Endothelial cell of umbilical vein (primary cell): ENCODE results near the gene GNG3. TPM values are rescaled to one million over a fixed set of nuclear protein-coding genes. Genes with fewer than 3 reads are reported as not detected.

Experiments used
- BruUV-seq: library from RNA; stranded (reverse); fragments of 400-500 nt; replicated peaks from 2 replicates; lab custom pipeline; 2021; lab: Mats Ljungman, UMichigan
- CTCF ChIA-PET: fragments of 300-600, 350-600 bp; sonication (Branson Sonifier 250); formaldehyde crosslinking; loops from one replicate; lab custom pipeline; 2021; ENCODE audit warnings: antibody characterized with exemption, inconsistent platforms; lab: Charles Lee
- POLR2A ChIA-PET: fragments of 300-600, 350-600 bp; sonication (Branson Sonifier 250); formaldehyde crosslinking; loops from one replicate; lab custom pipeline; 2021; ENCODE audit warnings: antibody characterized with exemption, inconsistent platforms; lab: Charles Lee
- DNase-seq: peaks from one replicate; pipeline ENCODE4 v3.0.0-alpha.2; 2011; ENCODE audit warnings: low read depth, low spot score
- FAIRE-seq: peaks from 2 replicates; lab custom pipeline; 2011; peaks lifted over from hg19 to GRCh38; lab: Jason Lieb, UNC
- H2AFZ ChIP-seq: 2 replicates; pipeline ENCODE4 v1.6.0; 2012; ENCODE audit warnings: low read depth, low read length, control low read depth, inconsistent platforms
- H3K27ac ChIP-seq: 2 replicates; pipeline ENCODE4 v1.5.1; 2011; ENCODE audit warnings: low read depth, mild to moderate bottlenecking, control low read depth, low read length, moderate library complexity; ENCODE audit not compliant: insufficient read depth
- H3K27me3 ChIP-seq, 2 experiments: 2 replicates each; pipeline versions ENCODE4 v1.6.0 to v1.6.1; 2011; ENCODE audit warnings: low read length in 2 of 2, mixed read lengths in 1 of 2; ENCODE audit not compliant: control insufficient read depth in 2 of 2, insufficient read depth in 2 of 2
- H3K36me3 ChIP-seq, 2 experiments: 2 replicates in 1 of 2; 3 replicates in 1 of 2; pipeline ENCODE4 v1.5.1; 2011; ENCODE audit warnings: low read length in 2 of 2, mild to moderate bottlenecking in 1 of 2, moderate library complexity in 1 of 2; ENCODE audit not compliant: control insufficient read depth in 2 of 2, insufficient read depth in 2 of 2; ENCODE audit errors: extremely low read depth in 1 of 2
- H3K4me1 ChIP-seq: 3 replicates; pipeline ENCODE4 v1.5.1; 2011; ENCODE audit warnings: mild to moderate bottlenecking, low read length; ENCODE audit not compliant: control insufficient read depth, insufficient read depth; ENCODE audit errors: extremely low read depth
- H3K4me2 ChIP-seq: 2 replicates; pipeline ENCODE4 v1.6.1; 2011; ENCODE audit warnings: low read length, control low read depth, mixed read lengths; ENCODE audit not compliant: insufficient read depth
- H3K4me3 ChIP-seq, 3 experiments: fragments of 200-600 bp in 1 of 3; sonication (generic), shearing (Covaris generic) in 1 of 3; replicated peaks in 1 of 3; 2 replicates each; pipeline ENCODE4 v1.5.1; 2011 to 2016; ENCODE audit warnings: control low read depth in 3 of 3, low read length in 3 of 3, mild to moderate bottlenecking in 2 of 3, inconsistent platforms in 1 of 3, low read depth in 1 of 3, moderate library complexity in 1 of 3; ENCODE audit not compliant: insufficient read depth in 1 of 3
- H3K79me2 ChIP-seq: 2 replicates; pipeline ENCODE4 v1.6.0; 2012; ENCODE audit warnings: low read length, inconsistent platforms; ENCODE audit not compliant: control insufficient read depth, insufficient read depth
- H3K9ac ChIP-seq: replicated peaks from 2 replicates; pipeline ENCODE3; 2011; ENCODE audit warnings: low read length, control low read depth; ENCODE audit not compliant: insufficient read depth; ENCODE audit errors: extremely low read depth
- H3K9me1 ChIP-seq: replicated peaks from 3 replicates; pipeline ENCODE4 v1.6.0; 2011; ENCODE audit warnings: mild to moderate bottlenecking, low read length; ENCODE audit not compliant: control insufficient read depth, insufficient read depth; ENCODE audit errors: extremely low read depth
- H3K9me3 ChIP-seq: replicated peaks from 2 replicates; pipeline ENCODE4 v1.5.1; 2012; ENCODE audit warnings: low read length, inconsistent platforms; ENCODE audit not compliant: control insufficient read depth, insufficient read depth
- H4K20me1 ChIP-seq: replicated peaks from 2 replicates; pipeline ENCODE3; 2011; ENCODE audit warnings: mild to moderate bottlenecking, low read length; ENCODE audit not compliant: control insufficient read depth, insufficient read depth; ENCODE audit errors: extremely low read depth
- CTCF ChIP-seq, 2 donors: IDR thresholded peaks; 1 replicate in 1 of 2; 2 replicates in 1 of 2; pipeline ENCODE4 v1.5.1; 2011; ENCODE audit warnings: low read length in 2 of 2, mild to moderate bottlenecking in 2 of 2, moderate library complexity in 2 of 2, control low read depth in 1 of 2, inconsistent platforms in 1 of 2, low read depth in 1 of 2; ENCODE audit not compliant: insufficient read depth in 1 of 2; ENCODE audit errors: extremely low read depth in 1 of 2
- EZH2 ChIP-seq: IDR thresholded peaks from 2 replicates; pipeline ENCODE4 v1.6.1; 2012; ENCODE audit warnings: borderline replicate concordance, low read depth, mild to moderate bottlenecking, moderate library complexity, low read length, inconsistent platforms; ENCODE audit not compliant: severe bottlenecking
- FOS ChIP-seq: IDR thresholded peaks from 2 replicates; pipeline ENCODE4 v1.6.1; 2011; ENCODE audit warnings: mild to moderate bottlenecking, low read length, moderate library complexity, borderline replicate concordance; ENCODE audit not compliant: insufficient read depth
- GATA2 ChIP-seq: IDR thresholded peaks from 2 replicates; pipeline ENCODE4 v1.7.0; 2011; ENCODE audit warnings: low read depth, mild to moderate bottlenecking, moderate library complexity, mixed read lengths, low read length; ENCODE audit not compliant: insufficient read length, insufficient read depth
- JUN ChIP-seq: IDR thresholded peaks from 2 replicates; pipeline ENCODE4 v1.6.1; 2011; ENCODE audit warnings: borderline replicate concordance, low read depth; ENCODE audit not compliant: insufficient read length, insufficient read depth
- MAX ChIP-seq: IDR thresholded peaks from 2 replicates; pipeline ENCODE4 v1.6.1; 2011; ENCODE audit not compliant: insufficient read depth, insufficient read length
- MYC ChIP-seq: IDR thresholded peaks from one replicate; pipeline ENCODE4 v1.6.1; 2011; ENCODE audit warnings: mild to moderate bottlenecking, low read depth, low read length
- POLR2A ChIP-seq: IDR thresholded peaks from 2 replicates; pipeline ENCODE4 v1.6.1; 2012; ENCODE audit warnings: low read depth, mild to moderate bottlenecking, control low read depth, low read length
- POLR2AphosphoS5 ChIP-seq: IDR thresholded peaks from 2 replicates; pipeline ENCODE4 v1.6.1; 2012; ENCODE audit warnings: low read depth, mild to moderate bottlenecking, control low read depth, low read length, moderate library complexity; ENCODE audit not compliant: insufficient read depth
- dilution Hi-C: fragments of 300-500 bp; cut with MboI; formaldehyde crosslinking; loops from one replicate; pipeline ENCODE4 v1.15.0; 2019; ENCODE audit warnings: low sequenced_read_pairs; ENCODE audit not compliant: extremely low pct_ligation_motif_present
- intact Hi-C: fragments of 100-400 bp; cut with micrococcal nuclease; formaldehyde crosslinking; loops from one replicate; pipeline ENCODE4 v1.10.0; 2022
- polyA plus RNA-seq, 4 experiments: library from polyadenylated mRNA; depleted of rRNA in 3 of 4; stranded (reverse) in 3 of 4; unstranded in 1 of 4; fragments of >200 nt; gene quantifications; 2 replicates each; pipeline versions ENCODE4 v1.2.1 to v1.2.3, GENCODE V29; 2011 to 2012; ENCODE audit warnings: missing spikeins in 1 of 4
- total RNA-seq: library from RNA; stranded (reverse); gene quantifications from 2 replicates; pipeline ENCODE4 v1.2.3, GENCODE V29; 2021

The GNG3 gene
- total and polyA plus RNA-seq, 2 donors (not counting 3 experiments of a cell fraction or from before 2014, with no cell fraction given): not detected

- POLR2A ChIA-PET: interaction anchor here (1.1 kb wide), 1 partner anchor 30 kb away, joined by 3 read pairs; the partner anchor contains the start of genes C11orf98 and CSKMT
- no peaks in the 10 kb centered on the region for H3K79me2 ChIP-seq
- H3K27me3 ChIP-seq: no peaks in the 10 kb centered on the region
- FAIRE-seq: peak; percentile 93
- intact Hi-C loops: loop anchor here (1.0 to 2.0 kb wide), 3 partner anchors 14 to 299 kb away; no protein-coding TSS in a partner anchor
- H2AFZ ChIP-seq: no peak overlapping the region
- CTCF ChIA-PET: interaction anchor here (0.5 to 8.0 kb wide), 26 partner anchors 11 to 315 kb away, joined by 3 to 118 read pairs (median 4); partner anchors contain the start of genes B3GAT3, C11orf98, CSKMT and EEF1G
- no peaks in the 10 kb centered on the region for H4K20me1 ChIP-seq
- H3K9me3 ChIP-seq: no peaks in the 10 kb centered on the region
- TF ChIP-seq CTCF (IDR thresholded peaks at IDR 0.05; ENCODE audit: extremely low read depth in 1 of 2, insufficient read depth in 1 of 2, low read depth in 1 of 2, low read length in 2 of 2) (peak; percentile 80 to 83), GATA2 (no peak)
- dilution Hi-C loops: no loop called here
- H3K4me3 ChIP-seq: no peak overlapping the region
- no peak overlapping the region for H3K27ac ChIP-seq
- no peak overlapping the region for H3K9ac ChIP-seq
- BruUV-seq: no TSS peak
- no peaks in the 10 kb centered on the region for H3K4me1 ChIP-seq
- H3K36me3 ChIP-seq: peaks cover 5 to 23% of the 10 kb centered on the region in 2 experiments
- H3K4me2 ChIP-seq: no peak overlapping the region
- H3K9me1 ChIP-seq: no peaks in the 10 kb centered on the region
- peak; percentile 68 for DNase-seq
Measured at GRCh38 chr11:62694455-62695167, 12.9 kb upstream of the GNG3 start.

GRCh38 chr11:62702246-62702645, 5.2 kb upstream of the GNG3 start:
- no peaks in the 10 kb centered on the region for H3K36me3 ChIP-seq
- no peak overlapping the region for H3K27ac ChIP-seq
- TF ChIP-seq POLR2AphosphoS5 (no peak), MYC (no peak), MAX (no peak), CTCF (IDR thresholded peaks at IDR 0.05; ENCODE audit: extremely low read depth in 1 of 2, insufficient read depth in 1 of 2, low read depth in 1 of 2, low read length in 2 of 2) (no peak), FOS (no peak), JUN (no peak), POLR2A (no peak), EZH2 (no peak), GATA2 (no peak)
- peaks cover 13% of the 10 kb centered on the region for H3K4me1 ChIP-seq
- FAIRE-seq (no peak), DNase-seq (no peak)
- ChIA-PET POLR2A (no interaction called here), CTCF (interaction anchor here (2.5 kb wide), 1 partner anchor 21 kb away, joined by 8 read pairs; no protein-coding TSS in a partner anchor)
- no TSS peak for BruUV-seq
- H3K4me2 ChIP-seq: no peak overlapping the region
- no peaks in the 10 kb centered on the region for H3K9me1 ChIP-seq
- H3K9me3 ChIP-seq: no peaks in the 10 kb centered on the region
- no peak overlapping the region for H3K4me3 ChIP-seq
- H3K9ac ChIP-seq: no peak overlapping the region
- no peak overlapping the region for H2AFZ ChIP-seq
- dilution Hi-C loops (no loop called here), intact Hi-C loops (no loop called here)
- H3K79me2 ChIP-seq: no peaks in the 10 kb centered on the region
- H3K27me3 ChIP-seq: no peaks in the 10 kb centered on the region
- H4K20me1 ChIP-seq: no peaks in the 10 kb centered on the region
